Measurements from ENCODE around the gene PRSS36.
A peak's percentile ranks its signal among the peaks of the same experiment; 100 is the strongest.
"Not testable (repeated sequence)": the region's sequence is repeated elsewhere in the genome, so short reads cannot be mapped to it uniquely, and the experiment has no call there.

Gene PRSS36

GRCh38 chr16:31183432-31184428 lies 33.9 kb upstream of the PRSS36 start:
- DNase-seq (ENCODE audit: low spot score), result no peak

- DNase-seq (ENCODE audit: low spot score), result no peak
These were observed 32.5 kb upstream of the PRSS36 start for GRCh38 chr16:31182391-31182790.

GRCh38 chr16:31181102-31181830 lies 31.4 kb upstream of the PRSS36 start:
- peak; percentile 15 for DNase-seq (ENCODE audit: low spot score)

GRCh38 chr16:31179747-31180459 lies 30.0 kb upstream of the PRSS36 start, which contains the start of gene FUS:
TSS of gene FUS (plus strand) at chr16:31180139. CDS start at chr16:31180215, 76 bp downstream.
- DNase-seq (ENCODE audit: low spot score), result peak; percentile 93

- DNase-seq (ENCODE audit: low spot score), result no peak
These were observed 29.4 kb upstream of the PRSS36 start for GRCh38 chr16:31179219-31179746.

GRCh38 chr16:31177136-31177535 lies 27.3 kb upstream of the PRSS36 start:
- DNase-seq (ENCODE audit: low spot score), result peak; percentile 53

- DNase-seq (ENCODE audit: low spot score), result not testable (repeated sequence)
These were observed 20.2 kb upstream of the PRSS36 start for GRCh38 chr16:31170048-31170447.

- no peak for DNase-seq (ENCODE audit: low spot score)
These were observed 19.0 kb upstream of the PRSS36 start for GRCh38 chr16:31168848-31169247.

GRCh38 chr16:31167315-31167714 lies 17.4 kb upstream of the PRSS36 start:
- DNase-seq (ENCODE audit: low spot score), result no peak

- DNase-seq (ENCODE audit: low spot score), result no peak
These were observed 7.3 kb upstream of the PRSS36 start for GRCh38 chr16:31157136-31157535.

- not testable (repeated sequence) for DNase-seq (ENCODE audit: low spot score)
These were observed 1.1 kb upstream of the PRSS36 start for GRCh38 chr16:31150976-31151375.

- no peak for DNase-seq (ENCODE audit: low spot score)
These were observed 534 bp downstream of the PRSS36 start for GRCh38 chr16:31149332-31149731.

GRCh38 chr16:31148896-31149295 lies 970 bp downstream of the PRSS36 start:
- DNase-seq (ENCODE audit: low spot score), result no peak

- no peak for DNase-seq (ENCODE audit: low spot score)
These were observed 1.6 kb downstream of the PRSS36 start for GRCh38 chr16:31148281-31148728.

GRCh38 chr16:31147574-31147973 lies 2.3 kb downstream of the PRSS36 start:
- DNase-seq (ENCODE audit: low spot score), result no peak

GRCh38 chr16:31145398-31145990 lies 4.4 kb downstream of the PRSS36 start:
- no peak for DNase-seq (ENCODE audit: low spot score)

GRCh38 chr16:31144418-31144817 lies 5.4 kb downstream of the PRSS36 start:
- DNase-seq (ENCODE audit: low spot score), result not testable (repeated sequence)

- no peak for DNase-seq (ENCODE audit: low spot score)
These were observed 6.1 kb downstream of the PRSS36 start for GRCh38 chr16:31143694-31144148.

- DNase-seq (ENCODE audit: low spot score), result no peak
These were observed 6.7 kb downstream of the PRSS36 start for GRCh38 chr16:31143011-31143693.

- peak; percentile 99 for DNase-seq (ENCODE audit: low spot score)
These were observed 7.5 kb downstream of the PRSS36 start for GRCh38 chr16:31142109-31143010.

Measured in CD4-positive, alpha-beta T cell treated with Interleukin-2 at 100 ng/mL for 4 hours (primary cell).